Measurements from ENCODE around the gene USP38.

DNA sequence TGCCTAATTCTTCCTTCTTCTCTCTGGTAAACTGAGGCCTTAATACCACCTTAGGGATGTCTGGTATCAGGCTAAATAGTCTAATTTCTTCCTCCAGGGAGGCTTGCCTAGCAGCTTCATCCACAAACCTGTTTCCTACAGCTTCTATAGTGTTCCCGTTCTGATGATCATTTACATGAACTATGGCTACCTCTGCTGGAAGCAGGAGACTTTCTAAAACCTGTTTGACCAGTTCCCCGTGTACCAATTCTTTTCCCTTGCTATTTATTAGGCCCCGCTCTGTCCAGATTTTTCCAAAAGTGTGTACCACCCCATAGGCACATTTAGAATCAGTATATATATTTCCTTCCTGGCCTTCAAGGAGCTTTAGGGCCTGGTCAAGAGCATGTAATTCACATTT is 5.8 kb upstream of the USP38 start:
- TF ChIP-seq, protein P1, sequence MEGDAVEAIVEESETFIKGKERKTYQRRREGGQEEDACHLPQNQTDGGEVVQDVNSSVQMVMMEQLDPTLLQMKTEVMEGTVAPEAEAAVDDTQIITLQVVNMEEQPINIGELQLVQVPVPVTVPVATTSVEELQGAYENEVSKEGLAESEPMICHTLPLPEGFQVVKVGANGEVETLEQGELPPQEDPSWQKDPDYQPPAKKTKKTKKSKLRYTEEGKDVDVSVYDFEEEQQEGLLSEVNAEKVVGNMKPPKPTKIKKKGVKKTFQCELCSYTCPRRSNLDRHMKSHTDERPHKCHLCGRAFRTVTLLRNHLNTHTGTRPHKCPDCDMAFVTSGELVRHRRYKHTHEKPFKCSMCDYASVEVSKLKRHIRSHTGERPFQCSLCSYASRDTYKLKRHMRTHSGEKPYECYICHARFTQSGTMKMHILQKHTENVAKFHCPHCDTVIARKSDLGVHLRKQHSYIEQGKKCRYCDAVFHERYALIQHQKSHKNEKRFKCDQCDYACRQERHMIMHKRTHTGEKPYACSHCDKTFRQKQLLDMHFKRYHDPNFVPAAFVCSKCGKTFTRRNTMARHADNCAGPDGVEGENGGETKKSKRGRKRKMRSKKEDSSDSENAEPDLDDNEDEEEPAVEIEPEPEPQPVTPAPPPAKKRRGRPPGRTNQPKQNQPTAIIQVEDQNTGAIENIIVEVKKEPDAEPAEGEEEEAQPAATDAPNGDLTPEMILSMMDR (IDR thresholded peaks at IDR 0.05), result no peak
- no peak for TF ChIP-seq POLR2A (IDR thresholded peaks at IDR 0.05)
